ENCODE measurements around the gene MTF2.

GRCh38 chr1:93151474-93151873 is 72.4 kb downstream of the MTF2 start:
- no peak for TF ChIP-seq CTCF (IDR thresholded peaks at IDR 0.05)
- TF ChIP-seq EP300 (IDR thresholded peaks at IDR 0.05) = no peak

All from tibial nerve (tissue), 4 donors.